ENCODE measurements around the gene FARP1. TPM values are rescaled to one million over a fixed set of nuclear protein-coding genes. Genes with fewer than 3 reads are reported as not detected.
A peak's percentile ranks its signal among the peaks of the same experiment; 100 is the strongest.

Gene FARP1
- total and polyA plus RNA-seq, 2 experiments from 2014 or later = 43.2 to 44.2 TPM

- no peaks in the 10 kb centered on the region for H3K9me3 ChIP-seq (ENCODE audit: low read depth)
- no peak for TF ChIP-seq CTCF (IDR thresholded peaks at IDR 0.05; ENCODE audit: low read depth, low read length)
- no peak for DNase-seq (ENCODE audit: low read depth in 1 of 2, low spot score in 1 of 2)
- no peak overlapping the region for H3K4me3 ChIP-seq
- peaks cover 1% of the 10 kb centered on the region for H3K4me1 ChIP-seq (ENCODE audit: low read depth)
- no peaks in the 10 kb centered on the region for H3K27me3 ChIP-seq
- no peaks in the 10 kb centered on the region for H3K36me3 ChIP-seq
- no peak overlapping the region for H3K27ac ChIP-seq
Observed at GRCh38 chr13:98333486-98333885, 190.6 kb downstream of the FARP1 start.

- Histone ChIP-seq H3K27me3 (no peaks in the 10 kb centered on the region), H3K27ac (no peak overlapping the region), H3K9me3 (ENCODE audit: low read depth) (no peaks in the 10 kb centered on the region), H3K4me1 (ENCODE audit: low read depth) (no peaks in the 10 kb centered on the region), H3K36me3 (no peaks in the 10 kb centered on the region), H3K4me3 (no peak overlapping the region)
- DNase-seq (ENCODE audit: low read depth in 1 of 2, low spot score in 1 of 2) = no peak
- TF ChIP-seq CTCF (IDR thresholded peaks at IDR 0.05; ENCODE audit: low read depth, low read length) = no peak
Observed at GRCh38 chr13:98334620-98335205, 191.8 kb downstream of the FARP1 start.

GRCh38 chr13:98335721-98336120 lies 192.8 kb downstream of the FARP1 start:
- Histone ChIP-seq H3K4me3 (no peak overlapping the region), H3K4me1 (ENCODE audit: low read depth) (no peaks in the 10 kb centered on the region), H3K9me3 (ENCODE audit: low read depth) (no peaks in the 10 kb centered on the region), H3K27me3 (no peaks in the 10 kb centered on the region), H3K27ac (no peak overlapping the region), H3K36me3 (no peaks in the 10 kb centered on the region)
- DNase-seq (ENCODE audit: low read depth in 1 of 2, low spot score in 1 of 2) = no peak
- no peak for TF ChIP-seq CTCF (IDR thresholded peaks at IDR 0.05; ENCODE audit: low read depth, low read length)

- no peak overlapping the region for H3K27ac ChIP-seq
- no peaks in the 10 kb centered on the region for H3K9me3 ChIP-seq (ENCODE audit: low read depth)
- TF ChIP-seq CTCF (IDR thresholded peaks at IDR 0.05; ENCODE audit: low read depth, low read length) = no peak
- no peak for DNase-seq (ENCODE audit: low read depth in 1 of 2, low spot score in 1 of 2)
- no peaks in the 10 kb centered on the region for H3K36me3 ChIP-seq
- no peaks in the 10 kb centered on the region for H3K27me3 ChIP-seq
- no peaks in the 10 kb centered on the region for H3K4me1 ChIP-seq (ENCODE audit: low read depth)
- H3K4me3 ChIP-seq = no peak overlapping the region
Observed at GRCh38 chr13:98338310-98338709, 195.4 kb downstream of the FARP1 start.

- no peak overlapping the region for H3K27ac ChIP-seq
- no peaks in the 10 kb centered on the region for H3K9me3 ChIP-seq (ENCODE audit: low read depth)
- peak in 1 of 2 donors; percentile 20 for DNase-seq (ENCODE audit: low read depth in 1 of 2, low spot score in 1 of 2)
- H3K4me3 ChIP-seq = no peak overlapping the region
- H3K4me1 ChIP-seq (ENCODE audit: low read depth) = no peaks in the 10 kb centered on the region
- no peaks in the 10 kb centered on the region for H3K36me3 ChIP-seq
- no peaks in the 10 kb centered on the region for H3K27me3 ChIP-seq
- TF ChIP-seq CTCF (IDR thresholded peaks at IDR 0.05; ENCODE audit: low read depth, low read length) = no peak
Observed at GRCh38 chr13:98339684-98340425, 197.0 kb downstream of the FARP1 start.
